HepG2 (cell line): ENCODE results near the gene TCFL5. TPM values are rescaled to one million over a fixed set of nuclear protein-coding genes. Genes with fewer than 3 reads are reported as not detected.

ENCODE experiments used
- ADNP ChIP-seq: sonication (generic); formaldehyde crosslinking; IDR thresholded peaks from 2 replicates; pipeline ENCODE4 v1.4.0; 2020; ENCODE audit warnings: missing genetic modification reagents
- ATF7 ChIP-seq, 2 experiments: fragments of 450-650 bp in 1 of 2; sonication (generic) in 1 of 2; formaldehyde crosslinking in 1 of 2; IDR thresholded peaks; 2 replicates each; pipeline versions ENCODE4 v1.4.0 to v1.6.1; 2016 to 2020; ENCODE audit warnings: antibody characterized with exemption in 1 of 2, mild to moderate bottlenecking in 1 of 2, missing genetic modification reagents in 1 of 2
- FOXM1 ChIP-seq: sonication (generic); formaldehyde crosslinking; IDR thresholded peaks from 2 replicates; pipeline ENCODE4 v1.5.0; 2020; ENCODE audit warnings: missing genetic modification reagents
- MZF1 ChIP-seq: sonication (generic); formaldehyde crosslinking; IDR thresholded peaks from 2 replicates; pipeline ENCODE4 v1.8.1; 2023; ENCODE audit warnings: mild to moderate bottlenecking, missing genetic modification reagents, borderline replicate concordance
- NFRKB ChIP-seq: fragments of 450-650 bp; IDR thresholded peaks from 2 replicates; pipeline ENCODE4 v1.6.1; 2017
- SALL1 ChIP-seq: sonication (generic); formaldehyde crosslinking; IDR thresholded peaks from 2 replicates; pipeline ENCODE4 v1.8.0; 2022; ENCODE audit warnings: mild to moderate bottlenecking, missing genetic modification reagents
- SIX4 ChIP-seq: sonication (generic); formaldehyde crosslinking; IDR thresholded peaks from 2 replicates; pipeline ENCODE4 v1.4.0; 2020; ENCODE audit warnings: missing genetic modification reagents
- ZBTB42 ChIP-seq: sonication (generic); formaldehyde crosslinking; IDR thresholded peaks from 2 replicates; pipeline ENCODE4 v1.5.0; 2020; ENCODE audit warnings: mild to moderate bottlenecking, missing genetic modification reagents
- ZNF136 ChIP-seq: sonication (generic); formaldehyde crosslinking; IDR thresholded peaks from 2 replicates; pipeline ENCODE4 v1.8.1; 2022; ENCODE audit warnings: low read depth, mild to moderate bottlenecking, moderate library complexity, missing genetic modification reagents
- ZNF326 ChIP-seq: sonication (generic); formaldehyde crosslinking; IDR thresholded peaks from 2 replicates; pipeline ENCODE4 v1.4.0; 2020; ENCODE audit warnings: missing genetic modification reagents, borderline replicate concordance
- ZNF333 ChIP-seq: sonication (generic); formaldehyde crosslinking; IDR thresholded peaks from 2 replicates; pipeline ENCODE4 v1.4.0; 2020; ENCODE audit warnings: mild to moderate bottlenecking, missing genetic modification reagents, borderline replicate concordance
- ZNF468 ChIP-seq: sonication (generic); formaldehyde crosslinking; IDR thresholded peaks from 2 replicates; pipeline ENCODE4 v1.8.0; 2022; ENCODE audit warnings: mild to moderate bottlenecking, moderate library complexity, missing genetic modification reagents
- ZNF607 ChIP-seq: sonication (generic); formaldehyde crosslinking; IDR thresholded peaks from 2 replicates; pipeline ENCODE4 v1.5.1; 2020; ENCODE audit warnings: missing genetic modification reagents, mild to moderate bottlenecking, borderline replicate concordance
- ZNF780A ChIP-seq: sonication (generic); formaldehyde crosslinking; IDR thresholded peaks from 2 replicates; pipeline ENCODE4 v1.8.0; 2022; ENCODE audit warnings: mild to moderate bottlenecking, missing genetic modification reagents, moderate library complexity
- ZNF782 ChIP-seq: sonication (generic); formaldehyde crosslinking; IDR thresholded peaks from 2 replicates; pipeline ENCODE4 v1.4.0; 2020; ENCODE audit warnings: missing genetic modification reagents, mild to moderate bottlenecking, borderline replicate concordance
- polyA plus RNA-seq, 8 experiments: library from polyadenylated mRNA; depleted of rRNA in 3 of 8; stranded (reverse) in 7 of 8; unstranded in 1 of 8; fragments of >200 nt; fragmentation: Illumina TruSeq in 4 of 8; extraction: Trizol in 4 of 8; gene quantifications; 2 replicates each; pipeline versions ENCODE4 v1.2.1 to v1.2.3, GENCODE V29; 2011 to 2016; ENCODE audit warnings: low read depth in 4 of 8, missing spikeins in 1 of 8, mixed read lengths in 1 of 8; ENCODE audit not compliant: insufficient read depth in 1 of 8
- total RNA-seq, 5 experiments: library from RNA; depleted of rRNA; stranded (reverse); fragments of >200 nt; fragmentation: Illumina TruSeq; extraction: Trizol; gene quantifications; 2 replicates each; pipeline ENCODE4 v1.2.3, GENCODE V29; 2016; ENCODE audit warnings: low read depth in 1 of 5
- TF ChIP-seq, protein P1 (sequence below): sonication (generic); formaldehyde crosslinking; IDR thresholded peaks from 2 replicates; pipeline ENCODE4 v1.8.1; 2023; ENCODE audit warnings: missing genetic modification reagents, mild to moderate bottlenecking, borderline replicate concordance
- TF ChIP-seq, protein P2 (sequence below): sonication (generic); formaldehyde crosslinking; IDR thresholded peaks from 2 replicates; pipeline ENCODE4 v1.5.0; 2020; ENCODE audit warnings: missing genetic modification reagents
- TF ChIP-seq, protein P3 (sequence below): sonication (generic); formaldehyde crosslinking; IDR thresholded peaks from 2 replicates; pipeline ENCODE4 v1.8.0; 2022; ENCODE audit warnings: low read depth, missing genetic modification reagents
- TF ChIP-seq, protein P4 (sequence below): sonication (generic); formaldehyde crosslinking; IDR thresholded peaks from 2 replicates; pipeline ENCODE4 v1.4.0; 2020; ENCODE audit warnings: missing genetic modification reagents, borderline replicate concordance
- TF ChIP-seq, protein P5 (sequence below): IDR thresholded peaks from 2 replicates; pipeline ENCODE4 v1.6.1; 2016
- TF ChIP-seq, protein P6 (sequence below): sonication (generic); formaldehyde crosslinking; IDR thresholded peaks from 2 replicates; pipeline ENCODE4 v1.8.1; 2023; ENCODE audit warnings: mild to moderate bottlenecking, inconsistent platforms, moderate library complexity, missing genetic modification reagents, borderline replicate concordance
- TF ChIP-seq, protein P7 (sequence below): sonication (generic); formaldehyde crosslinking; IDR thresholded peaks from 2 replicates; pipeline ENCODE4 v1.5.0; 2020; ENCODE audit warnings: mild to moderate bottlenecking, low read depth, missing genetic modification reagents, borderline replicate concordance

TCFL5 gene
- total and polyA plus RNA-seq, 2 of the 13 experiments (the other 11 are each of a cell fraction or from before 2014, with no cell fraction given): 14.8 to 20.0 TPM

DNA sequence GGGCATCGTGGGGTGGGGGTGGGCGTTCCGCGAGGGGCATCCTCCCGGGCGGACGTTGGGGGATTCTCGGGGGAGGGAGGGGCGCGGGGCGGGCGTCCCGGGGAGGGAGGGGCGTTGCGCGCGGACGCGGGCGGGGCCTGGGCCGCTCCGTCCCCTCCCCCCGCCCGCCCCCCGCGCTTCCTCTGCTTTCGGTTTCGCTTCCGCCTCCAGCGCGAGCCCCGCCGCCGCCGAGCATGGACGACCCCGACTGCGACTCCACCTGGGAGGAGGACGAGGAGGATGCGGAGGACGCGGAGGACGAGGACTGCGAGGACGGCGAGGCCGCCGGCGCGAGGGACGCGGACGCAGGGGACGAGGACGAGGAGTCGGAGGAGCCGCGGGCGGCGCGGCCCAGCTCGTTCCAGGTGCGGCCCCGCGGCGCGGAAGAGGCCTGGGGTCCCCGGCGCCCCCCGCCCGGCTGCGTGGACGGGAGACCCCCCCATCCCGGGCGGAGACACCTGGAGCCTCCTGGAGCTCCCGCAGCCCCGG is 56.9 kb downstream of the TCFL5 start, which contains the start of gene OGFR (continued):
- TF ChIP-seq, protein P1, sequence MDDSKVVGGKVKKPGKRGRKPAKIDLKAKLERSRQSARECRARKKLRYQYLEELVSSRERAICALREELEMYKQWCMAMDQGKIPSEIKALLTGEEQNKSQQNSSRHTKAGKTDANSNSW (CRISPR knock-in tag): no peak
- TF ChIP-seq ZNF607 (CRISPR knock-in tag) (peak; percentile 74; the same call in 1 of the 2 replicates), MZF1 (CRISPR knock-in tag) (no peak), ZNF782 (CRISPR knock-in tag) (no peak; the same call in 1 of the 2 replicates), NFRKB (no peak), ZNF780A (CRISPR knock-in tag) (0 out of 2 replicates have a peak, but pooled peaks have one; percentile 46), SALL1 (peak; percentile 73; the same call in 1 of the 2 replicates), ATF7 (IDR thresholded peaks at IDR 0.05) (no peak), ATF7 (CRISPR knock-in tag; IDR thresholded peaks at IDR 0.05) (no peak), ZBTB42 (CRISPR knock-in tag) (no peak), ZNF468 (CRISPR knock-in tag) (no peak), ZNF333 (CRISPR knock-in tag) (0 out of 2 replicates have a peak, but pooled peaks have one; percentile 44), ZNF326 (CRISPR knock-in tag) (no peak), SIX4 (CRISPR knock-in tag) (no peak), FOXM1 (CRISPR knock-in tag) (peak; percentile 46; the same call in 1 of the 2 replicates), ZNF136 (no peak), ADNP (CRISPR knock-in tag) (no peak)
- TF ChIP-seq, protein P2, sequence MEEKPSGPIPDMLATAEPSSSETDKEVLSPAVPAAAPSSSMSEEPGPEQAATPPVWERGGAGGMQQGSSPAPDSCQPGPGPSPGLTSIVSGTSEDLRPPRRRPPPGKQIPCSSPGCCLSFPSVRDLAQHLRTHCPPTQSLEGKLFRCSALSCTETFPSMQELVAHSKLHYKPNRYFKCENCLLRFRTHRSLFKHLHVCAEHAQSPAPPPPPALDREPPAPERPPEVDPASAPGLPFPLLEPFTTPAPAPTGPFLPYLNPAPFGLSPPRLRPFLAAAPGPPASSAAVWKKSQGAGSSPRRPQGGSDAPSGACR (CRISPR knock-in tag): no peak
- TF ChIP-seq, protein P3, sequence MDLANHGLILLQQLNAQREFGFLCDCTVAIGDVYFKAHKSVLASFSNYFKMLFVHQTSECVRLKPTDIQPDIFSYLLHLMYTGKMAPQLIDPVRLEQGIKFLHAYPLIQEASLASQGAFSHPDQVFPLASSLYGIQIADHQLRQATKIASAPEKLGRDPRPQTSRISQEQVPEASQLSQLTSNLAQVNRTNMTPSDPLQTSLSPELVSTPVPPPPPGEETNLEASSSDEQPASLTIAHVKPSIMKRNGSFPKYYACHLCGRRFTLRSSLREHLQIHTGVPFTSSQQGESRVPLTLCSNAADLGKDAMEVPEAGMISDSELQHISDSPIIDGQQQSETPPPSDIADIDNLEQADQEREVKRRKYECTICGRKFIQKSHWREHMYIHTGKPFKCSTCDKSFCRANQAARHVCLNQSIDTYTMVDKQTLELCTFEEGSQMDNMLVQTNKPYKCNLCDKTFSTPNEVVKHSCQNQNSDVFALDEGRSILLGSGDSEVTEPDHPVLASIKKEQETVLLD (CRISPR knock-in tag): peak; percentile 83
- TF ChIP-seq, protein P4, sequence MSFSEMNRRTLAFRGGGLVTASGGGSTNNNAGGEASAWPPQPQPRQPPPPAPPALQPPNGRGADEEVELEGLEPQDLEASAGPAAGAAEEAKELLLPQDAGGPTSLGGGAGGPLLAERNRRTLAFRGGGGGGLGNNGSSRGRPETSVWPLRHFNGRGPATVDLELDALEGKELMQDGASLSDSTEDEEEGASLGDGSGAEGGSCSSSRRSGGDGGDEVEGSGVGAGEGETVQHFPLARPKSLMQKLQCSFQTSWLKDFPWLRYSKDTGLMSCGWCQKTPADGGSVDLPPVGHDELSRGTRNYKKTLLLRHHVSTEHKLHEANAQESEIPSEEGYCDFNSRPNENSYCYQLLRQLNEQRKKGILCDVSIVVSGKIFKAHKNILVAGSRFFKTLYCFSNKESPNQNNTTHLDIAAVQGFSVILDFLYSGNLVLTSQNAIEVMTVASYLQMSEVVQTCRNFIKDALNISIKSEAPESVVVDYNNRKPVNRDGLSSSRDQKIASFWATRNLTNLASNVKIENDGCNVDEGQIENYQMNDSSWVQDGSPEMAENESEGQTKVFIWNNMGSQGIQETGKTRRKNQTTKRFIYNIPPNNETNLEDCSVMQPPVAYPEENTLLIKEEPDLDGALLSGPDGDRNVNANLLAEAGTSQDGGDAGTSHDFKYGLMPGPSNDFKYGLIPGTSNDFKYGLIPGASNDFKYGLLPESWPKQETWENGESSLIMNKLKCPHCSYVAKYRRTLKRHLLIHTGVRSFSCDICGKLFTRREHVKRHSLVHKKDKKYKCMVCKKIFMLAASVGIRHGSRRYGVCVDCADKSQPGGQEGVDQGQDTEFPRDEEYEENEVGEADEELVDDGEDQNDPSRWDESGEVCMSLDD (CRISPR knock-in tag): no peak
- TF ChIP-seq, protein P5, sequence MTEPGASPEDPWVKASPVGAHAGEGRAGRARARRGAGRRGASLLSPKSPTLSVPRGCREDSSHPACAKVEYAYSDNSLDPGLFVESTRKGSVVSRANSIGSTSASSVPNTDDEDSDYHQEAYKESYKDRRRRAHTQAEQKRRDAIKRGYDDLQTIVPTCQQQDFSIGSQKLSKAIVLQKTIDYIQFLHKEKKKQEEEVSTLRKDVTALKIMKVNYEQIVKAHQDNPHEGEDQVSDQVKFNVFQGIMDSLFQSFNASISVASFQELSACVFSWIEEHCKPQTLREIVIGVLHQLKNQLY (CRISPR knock-in tag): no peak
- TF ChIP-seq, protein P6, sequence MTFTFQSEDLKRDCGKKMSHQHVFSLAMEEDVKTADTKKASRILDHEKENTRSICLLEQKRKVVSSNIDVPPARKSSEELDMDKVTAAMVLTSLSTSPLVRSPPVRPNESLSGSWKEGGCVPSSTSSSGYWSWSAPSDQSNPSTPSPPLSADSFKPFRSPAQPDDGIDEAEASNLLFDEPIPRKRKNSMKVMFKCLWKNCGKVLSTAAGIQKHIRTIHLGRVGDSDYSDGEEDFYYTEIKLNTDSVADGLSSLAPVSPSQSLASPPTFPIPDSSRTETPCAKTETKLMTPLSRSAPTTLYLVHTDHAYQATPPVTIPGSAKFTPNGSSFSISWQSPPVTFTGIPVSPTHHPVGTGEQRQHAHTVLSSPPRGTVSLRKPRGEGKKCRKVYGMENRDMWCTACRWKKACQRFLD (CRISPR knock-in tag): no peak; the same call in 1 of the 2 replicates
- TF ChIP-seq, protein P7, sequence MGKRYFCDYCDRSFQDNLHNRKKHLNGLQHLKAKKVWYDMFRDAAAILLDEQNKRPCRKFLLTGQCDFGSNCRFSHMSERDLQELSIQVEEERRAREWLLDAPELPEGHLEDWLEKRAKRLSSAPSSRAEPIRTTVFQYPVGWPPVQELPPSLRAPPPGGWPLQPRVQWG (CRISPR knock-in tag): no peak
